HG02885 (cell line): ENCODE measurements around the gene SKAP1.
"Not testable (repeated sequence)": the region's sequence is repeated elsewhere in the genome, so short reads cannot be mapped to it uniquely, and the experiment has no call there.

Experiments used
- ATAC-seq: cut with Tn5 transposase; IDR thresholded peaks from one replicate; pipeline ENCODE4 v1.9.1; 2021; ENCODE audit warnings: mild to moderate bottlenecking; ENCODE audit not compliant: unreplicated experiment, poor library complexity

Gene SKAP1

GRCh38 chr17:48451489-48451888, 21.5 kb upstream of the SKAP1 start:
- ATAC-seq = no peak

GRCh38 chr17:48449335-48449734, 19.3 kb upstream of the SKAP1 start:
- not testable (repeated sequence) for ATAC-seq

- no peak for ATAC-seq
These were observed 15.2 kb upstream of the SKAP1 start for GRCh38 chr17:48445248-48445620.

- ATAC-seq = no peak
These were observed 14.7 kb upstream of the SKAP1 start for GRCh38 chr17:48444516-48445247.

- ATAC-seq = no peak
These were observed 13.7 kb upstream of the SKAP1 start for GRCh38 chr17:48443712-48444111.

- ATAC-seq = no peak
These were observed 12.8 kb upstream of the SKAP1 start for GRCh38 chr17:48442819-48443218.

- ATAC-seq = no peak
These were observed 11.8 kb upstream of the SKAP1 start for GRCh38 chr17:48441862-48442261.

- ATAC-seq = peak; percentile 80
These were observed 11.3 kb upstream of the SKAP1 start for GRCh38 chr17:48441231-48441711.

GRCh38 chr17:48440669-48441068, 10.7 kb upstream of the SKAP1 start:
- ATAC-seq = no peak

- ATAC-seq = no peak
These were observed 10.0 kb upstream of the SKAP1 start for GRCh38 chr17:48439875-48440505.

GRCh38 chr17:48439110-48439850, 9.3 kb upstream of the SKAP1 start:
- ATAC-seq = no peak

GRCh38 chr17:48438516-48439061, 8.6 kb upstream of the SKAP1 start:
- no peak for ATAC-seq

GRCh38 chr17:48433896-48434295, 3.9 kb upstream of the SKAP1 start:
- no peak for ATAC-seq

- ATAC-seq = no peak
These were observed 3.1 kb upstream of the SKAP1 start for GRCh38 chr17:48432820-48433775.

- no peak for ATAC-seq
These were observed 858 bp downstream of the SKAP1 start for GRCh38 chr17:48429156-48429555.

GRCh38 chr17:48427598-48427997, 2.4 kb downstream of the SKAP1 start:
- peak; percentile 52 for ATAC-seq

GRCh38 chr17:48426761-48427500, 3.1 kb downstream of the SKAP1 start:
- no peak for ATAC-seq

- no peak for ATAC-seq
These were observed 3.9 kb downstream of the SKAP1 start for GRCh38 chr17:48426019-48426665.

GRCh38 chr17:48422060-48422459, 8.0 kb downstream of the SKAP1 start:
- ATAC-seq = not testable (repeated sequence)
